Measurements from ENCODE around the gene DLGAP1.

The DLGAP1 gene

GRCh38 chr18:3722649-3723433 is 732.3 kb downstream of the DLGAP1 start:
- Histone ChIP-seq H3K9ac (ENCODE audit: low read length in 5 of 5) (no peak overlapping the region), H3K27me3 (ENCODE audit: control insufficient read depth in 5 of 5, insufficient read depth in 4 of 5, low read length in 5 of 5) (no peaks in the 10 kb centered on the region), H3K9me3 (ENCODE audit: control insufficient read depth in 5 of 5, low read length in 5 of 5) (no peaks in the 10 kb centered on the region), H3K4me1 (ENCODE audit: control insufficient read depth in 5 of 5, insufficient read depth in 5 of 5, low read length in 5 of 5) (peaks cover 0 to 29% (median 0%) of the 10 kb centered on the region in 5 donors), H3K36me3 (ENCODE audit: control insufficient read depth in 5 of 5, insufficient read depth in 5 of 5, low read length in 5 of 5) (no peaks in the 10 kb centered on the region), H3K27ac (ENCODE audit: low read depth, low read length) (no peak overlapping the region), H3K4me3 (ENCODE audit: low read depth in 1 of 5, low read length in 5 of 5) (no peak overlapping the region)

GRCh38 chr18:3721771-3722648 is 733.1 kb downstream of the DLGAP1 start:
- Histone ChIP-seq H3K4me3 (ENCODE audit: low read depth in 1 of 5, low read length in 5 of 5) (no peak overlapping the region), H3K4me1 (ENCODE audit: control insufficient read depth in 5 of 5, insufficient read depth in 5 of 5, low read length in 5 of 5) (peaks cover 0 to 21% (median 0%) of the 10 kb centered on the region in 5 donors), H3K9ac (ENCODE audit: low read length in 5 of 5) (no peak overlapping the region), H3K36me3 (ENCODE audit: control insufficient read depth in 5 of 5, insufficient read depth in 5 of 5, low read length in 5 of 5) (no peaks in the 10 kb centered on the region), H3K27me3 (ENCODE audit: control insufficient read depth in 5 of 5, insufficient read depth in 4 of 5, low read length in 5 of 5) (no peaks in the 10 kb centered on the region), H3K9me3 (ENCODE audit: control insufficient read depth in 5 of 5, low read length in 5 of 5) (no peaks in the 10 kb centered on the region), H3K27ac (ENCODE audit: low read depth, low read length) (no peak overlapping the region)

- H3K4me1 ChIP-seq (ENCODE audit: control insufficient read depth in 5 of 5, insufficient read depth in 5 of 5, low read length in 5 of 5): peaks cover 0 to 16% (median 0%) of the 10 kb centered on the region in 5 donors
- H3K4me3 ChIP-seq (ENCODE audit: low read depth in 1 of 5, low read length in 5 of 5): no peak overlapping the region
- no peak overlapping the region for H3K9ac ChIP-seq (ENCODE audit: low read length in 5 of 5)
- no peaks in the 10 kb centered on the region for H3K9me3 ChIP-seq (ENCODE audit: control insufficient read depth in 5 of 5, low read length in 5 of 5)
- no peaks in the 10 kb centered on the region for H3K27me3 ChIP-seq (ENCODE audit: control insufficient read depth in 5 of 5, insufficient read depth in 4 of 5, low read length in 5 of 5)
- H3K36me3 ChIP-seq (ENCODE audit: control insufficient read depth in 5 of 5, insufficient read depth in 5 of 5, low read length in 5 of 5): no peaks in the 10 kb centered on the region
- H3K27ac ChIP-seq (ENCODE audit: low read depth, low read length): no peak overlapping the region
Observed at GRCh38 chr18:3720818-3721545, 734.1 kb downstream of the DLGAP1 start.

GRCh38 chr18:3720159-3720558 is 734.9 kb downstream of the DLGAP1 start:
- Histone ChIP-seq H3K9me3 (ENCODE audit: control insufficient read depth in 5 of 5, low read length in 5 of 5) (no peaks in the 10 kb centered on the region), H3K27ac (ENCODE audit: low read depth, low read length) (no peak overlapping the region), H3K27me3 (ENCODE audit: control insufficient read depth in 5 of 5, insufficient read depth in 4 of 5, low read length in 5 of 5) (no peaks in the 10 kb centered on the region)

GRCh38 chr18:3717376-3718025 is 737.6 kb downstream of the DLGAP1 start:
- Histone ChIP-seq H3K4me1 (ENCODE audit: control insufficient read depth in 5 of 5, insufficient read depth in 5 of 5, low read length in 5 of 5) (peaks cover 0 to 2% (median 0%) of the 10 kb centered on the region in 5 donors), H3K4me3 (ENCODE audit: low read depth in 1 of 5, low read length in 5 of 5) (no peak overlapping the region), H3K9me3 (ENCODE audit: control insufficient read depth in 5 of 5, low read length in 5 of 5) (no peaks in the 10 kb centered on the region), H3K27ac (ENCODE audit: low read depth, low read length) (no peak overlapping the region), H3K9ac (ENCODE audit: low read length in 5 of 5) (no peak overlapping the region), H3K27me3 (ENCODE audit: control insufficient read depth in 5 of 5, insufficient read depth in 4 of 5, low read length in 5 of 5) (no peaks in the 10 kb centered on the region), H3K36me3 (ENCODE audit: control insufficient read depth in 5 of 5, insufficient read depth in 5 of 5, low read length in 5 of 5) (no peaks in the 10 kb centered on the region)

More at GRCh38 chr18:3720159-3720558, 734.9 kb downstream of the DLGAP1 start:
- no peaks in the 10 kb centered on the region for H3K36me3 ChIP-seq (ENCODE audit: control insufficient read depth in 5 of 5, insufficient read depth in 5 of 5, low read length in 5 of 5)
- peaks cover 0 to 16% (median 0%) of the 10 kb centered on the region in 5 donors for H3K4me1 ChIP-seq (ENCODE audit: control insufficient read depth in 5 of 5, insufficient read depth in 5 of 5, low read length in 5 of 5)
- no peak overlapping the region for H3K4me3 ChIP-seq (ENCODE audit: low read depth in 1 of 5, low read length in 5 of 5)
- H3K9ac ChIP-seq (ENCODE audit: low read length in 5 of 5): no peak overlapping the region

- H3K27me3 ChIP-seq (ENCODE audit: control insufficient read depth in 5 of 5, insufficient read depth in 4 of 5, low read length in 5 of 5): no peaks in the 10 kb centered on the region
- H3K27ac ChIP-seq (ENCODE audit: low read depth, low read length): no peak overlapping the region
- peaks cover 0 to 1% (median 0%) of the 10 kb centered on the region in 5 donors for H3K4me1 ChIP-seq (ENCODE audit: control insufficient read depth in 5 of 5, insufficient read depth in 5 of 5, low read length in 5 of 5)
- no peak overlapping the region for H3K4me3 ChIP-seq (ENCODE audit: low read depth in 1 of 5, low read length in 5 of 5)
- no peaks in the 10 kb centered on the region for H3K36me3 ChIP-seq (ENCODE audit: control insufficient read depth in 5 of 5, insufficient read depth in 5 of 5, low read length in 5 of 5)
- no peak overlapping the region for H3K9ac ChIP-seq (ENCODE audit: low read length in 5 of 5)
- no peaks in the 10 kb centered on the region for H3K9me3 ChIP-seq (ENCODE audit: control insufficient read depth in 5 of 5, low read length in 5 of 5)
Observed at GRCh38 chr18:3716116-3716660, 738.9 kb downstream of the DLGAP1 start.

- Histone ChIP-seq H3K4me1 (ENCODE audit: control insufficient read depth in 5 of 5, insufficient read depth in 5 of 5, low read length in 5 of 5) (peaks cover 0 to 9% (median 0%) of the 10 kb centered on the region in 5 donors), H3K9ac (ENCODE audit: low read length in 5 of 5) (no peak overlapping the region), H3K36me3 (ENCODE audit: control insufficient read depth in 5 of 5, insufficient read depth in 5 of 5, low read length in 5 of 5) (no peaks in the 10 kb centered on the region), H3K9me3 (ENCODE audit: control insufficient read depth in 5 of 5, low read length in 5 of 5) (no peaks in the 10 kb centered on the region), H3K27ac (ENCODE audit: low read depth, low read length) (no peak overlapping the region), H3K27me3 (ENCODE audit: control insufficient read depth in 5 of 5, insufficient read depth in 4 of 5, low read length in 5 of 5) (no peaks in the 10 kb centered on the region), H3K4me3 (ENCODE audit: low read depth in 1 of 5, low read length in 5 of 5) (no peak overlapping the region)
Observed at GRCh38 chr18:3715231-3716080, 739.7 kb downstream of the DLGAP1 start.

- Histone ChIP-seq H3K36me3 (ENCODE audit: control insufficient read depth in 5 of 5, insufficient read depth in 5 of 5, low read length in 5 of 5) (no peaks in the 10 kb centered on the region), H3K4me3 (ENCODE audit: low read depth in 1 of 5, low read length in 5 of 5) (no peak overlapping the region), H3K4me1 (ENCODE audit: control insufficient read depth in 5 of 5, insufficient read depth in 5 of 5, low read length in 5 of 5) (peaks cover 0 to 10% (median 0%) of the 10 kb centered on the region in 5 donors), H3K9me3 (ENCODE audit: control insufficient read depth in 5 of 5, low read length in 5 of 5) (no peaks in the 10 kb centered on the region), H3K27me3 (ENCODE audit: control insufficient read depth in 5 of 5, insufficient read depth in 4 of 5, low read length in 5 of 5) (no peaks in the 10 kb centered on the region), H3K9ac (ENCODE audit: low read length in 5 of 5) (no peak overlapping the region), H3K27ac (ENCODE audit: low read depth, low read length) (no peak overlapping the region)
Observed at GRCh38 chr18:3713708-3714107, 741.4 kb downstream of the DLGAP1 start.

GRCh38 chr18:3713166-3713565 is 741.9 kb downstream of the DLGAP1 start:
- no peak overlapping the region for H3K4me3 ChIP-seq (ENCODE audit: low read depth in 1 of 5, low read length in 5 of 5)
- no peaks in the 10 kb centered on the region for H3K9me3 ChIP-seq (ENCODE audit: control insufficient read depth in 5 of 5, low read length in 5 of 5)
- no peak overlapping the region for H3K9ac ChIP-seq (ENCODE audit: low read length in 5 of 5)
- H3K27ac ChIP-seq (ENCODE audit: low read depth, low read length): no peak overlapping the region
- H3K27me3 ChIP-seq (ENCODE audit: control insufficient read depth in 5 of 5, insufficient read depth in 4 of 5, low read length in 5 of 5): no peaks in the 10 kb centered on the region
- no peaks in the 10 kb centered on the region for H3K36me3 ChIP-seq (ENCODE audit: control insufficient read depth in 5 of 5, insufficient read depth in 5 of 5, low read length in 5 of 5)
- peaks cover 0 to 10% (median 0%) of the 10 kb centered on the region in 5 donors for H3K4me1 ChIP-seq (ENCODE audit: control insufficient read depth in 5 of 5, insufficient read depth in 5 of 5, low read length in 5 of 5)
